Measurements from ENCODE around the gene ANKRD29. TPM values are rescaled to one million over a fixed set of nuclear protein-coding genes. Genes with fewer than 3 reads are reported as not detected.
"Not testable (repeated sequence)": the region's sequence is repeated elsewhere in the genome, so short reads cannot be mapped to it uniquely, and the experiment has no call there.

Gene ANKRD29
- total RNA-seq, 1 donor from 2014 or later, result 0.46 TPM

DNA sequence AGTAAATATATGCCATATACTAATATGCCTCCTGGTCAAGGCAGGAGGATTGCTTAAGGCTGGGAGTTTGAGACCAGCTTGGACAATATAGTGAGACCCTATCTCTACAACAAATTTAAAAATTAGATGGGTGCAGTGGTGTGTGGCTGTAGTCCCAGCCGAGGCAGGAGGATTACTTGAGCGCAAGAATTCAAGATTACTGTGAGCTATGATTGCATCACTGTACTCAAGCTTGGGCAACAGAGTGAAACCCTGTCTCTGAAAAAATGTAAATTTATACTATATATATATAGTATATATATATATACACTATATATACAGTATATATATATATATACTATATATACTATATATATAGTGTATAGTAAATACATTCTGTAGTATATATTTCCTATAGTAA lies 46.5 kb downstream of the ANKRD29 start:
- DNase-seq (ENCODE audit: low read depth, low spot score), result no peak

DNA sequence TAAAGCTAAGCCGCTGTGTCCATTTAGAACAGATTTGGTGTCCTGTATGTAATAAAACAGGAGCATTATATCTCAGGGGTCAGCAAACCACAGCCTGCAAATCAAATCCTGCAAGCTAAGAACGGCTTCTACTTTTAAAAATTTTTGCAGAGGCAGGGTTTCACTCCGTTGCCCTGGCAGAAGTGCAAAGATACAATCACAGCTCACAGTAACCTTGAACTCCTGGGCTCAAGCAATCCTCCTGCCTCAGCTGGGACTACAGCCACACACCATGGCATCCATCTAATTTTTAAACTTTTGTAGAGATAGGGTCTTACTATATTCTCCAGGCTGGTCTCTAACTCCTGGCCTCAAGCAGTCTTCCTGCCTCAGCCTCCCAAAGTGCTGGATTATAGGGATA lies 47.8 kb downstream of the ANKRD29 start:
- no peak for DNase-seq (ENCODE audit: low read depth, low spot score)

DNA sequence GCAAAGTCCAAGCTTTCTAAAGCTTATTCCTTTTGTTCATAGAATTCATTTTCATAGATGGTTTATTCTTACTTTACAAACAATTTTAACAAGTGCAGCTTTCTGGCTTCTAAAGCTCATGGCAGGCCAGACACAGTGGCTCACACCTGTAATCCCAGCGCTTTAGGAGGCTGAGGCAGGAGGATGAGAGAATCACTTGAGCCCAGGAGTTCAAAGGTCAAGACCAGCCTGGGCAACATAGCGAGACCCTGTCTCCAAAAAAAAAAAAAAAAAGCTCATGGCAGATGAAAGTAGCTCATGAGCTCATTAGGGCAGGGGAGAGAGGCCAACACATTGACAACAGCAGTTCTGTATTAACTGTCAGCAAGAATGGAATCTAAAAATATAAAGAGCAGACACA lies 48.3 kb downstream of the ANKRD29 start:
- DNase-seq (ENCODE audit: low read depth, low spot score), result no peak

DNA sequence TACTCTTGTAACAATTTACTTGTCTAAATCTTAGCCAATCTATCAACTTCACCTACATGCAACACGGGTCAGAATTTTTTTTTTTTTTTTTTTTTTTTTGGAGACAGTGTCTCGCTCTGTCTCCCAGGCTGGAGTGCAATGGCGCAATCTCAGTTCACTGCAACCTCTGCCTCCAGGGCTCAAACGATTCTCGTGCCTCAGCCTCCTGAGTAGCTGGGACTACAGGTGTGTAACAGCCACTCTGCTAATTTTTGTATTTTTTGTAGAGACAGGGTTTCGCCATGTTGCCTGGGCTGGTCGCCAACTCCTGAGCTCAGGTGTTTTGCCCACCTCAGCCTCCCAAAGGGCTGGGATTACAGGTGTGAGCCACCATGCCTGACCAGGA lies 49.6 kb downstream of the ANKRD29 start:
- DNase-seq (ENCODE audit: low read depth, low spot score), result not testable (repeated sequence)

DNA sequence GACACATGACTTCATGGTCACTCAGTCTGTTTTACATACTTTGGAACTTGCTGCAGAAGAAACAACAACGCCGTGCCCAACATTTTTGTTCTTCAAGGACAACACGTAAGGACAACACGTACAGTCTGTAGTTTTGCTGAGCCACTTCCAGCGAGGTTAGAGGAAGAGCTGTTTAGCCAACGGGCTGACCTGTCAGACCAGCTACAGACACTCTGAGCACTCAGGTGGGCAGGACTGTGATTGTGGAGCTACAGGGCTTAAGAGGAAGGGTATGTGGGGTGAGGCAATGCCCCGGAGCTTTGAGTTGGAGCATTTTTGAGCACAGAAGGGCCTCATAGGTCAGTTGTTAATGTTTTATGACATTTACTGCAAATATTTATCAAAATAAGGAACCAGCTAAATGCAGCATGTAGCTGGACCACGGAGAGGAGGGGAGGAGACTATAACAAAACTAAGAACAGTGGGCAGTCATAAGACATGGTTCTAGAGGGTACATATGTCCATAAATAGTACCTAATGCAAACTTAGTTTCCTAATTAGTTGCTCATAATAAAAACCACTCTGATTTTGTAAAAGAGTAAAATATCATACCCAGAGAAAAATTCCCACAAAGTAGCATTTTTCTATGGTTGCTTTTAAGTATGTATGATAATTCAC lies 50.1 kb downstream of the ANKRD29 start:
- DNase-seq (ENCODE audit: low read depth, low spot score), result no peak

DNA sequence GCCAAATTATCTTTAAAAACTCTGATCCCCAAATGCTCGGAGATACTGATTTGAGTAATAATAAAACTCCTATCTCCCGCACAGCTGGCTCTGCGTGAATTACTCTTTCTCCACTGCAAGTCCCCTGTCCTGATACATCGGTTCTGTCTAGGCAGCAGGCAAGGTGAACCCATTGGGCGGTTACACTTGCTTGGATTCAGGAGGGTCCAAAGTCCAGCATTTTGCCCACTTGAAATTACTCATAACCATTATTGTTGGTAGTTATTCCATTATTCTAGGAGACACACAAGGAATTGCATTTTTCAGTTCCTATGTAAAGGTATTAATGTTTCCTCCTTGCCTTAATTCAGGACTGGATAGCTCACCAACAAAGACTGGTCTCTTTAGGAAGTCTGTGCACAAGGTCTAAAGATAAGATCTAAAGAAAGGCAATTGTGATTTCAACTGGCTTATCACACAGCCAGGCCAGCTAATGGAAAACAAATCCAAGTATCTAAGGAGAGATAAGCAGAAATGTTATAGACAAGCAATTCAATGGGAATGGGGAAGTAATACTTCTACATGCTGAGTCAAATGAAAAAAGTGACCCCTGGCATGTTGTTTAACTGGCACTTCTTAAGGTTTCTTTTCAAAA lies 53.2 kb downstream of the ANKRD29 start:
- peak; percentile 66 for DNase-seq (ENCODE audit: low read depth, low spot score)

DNA sequence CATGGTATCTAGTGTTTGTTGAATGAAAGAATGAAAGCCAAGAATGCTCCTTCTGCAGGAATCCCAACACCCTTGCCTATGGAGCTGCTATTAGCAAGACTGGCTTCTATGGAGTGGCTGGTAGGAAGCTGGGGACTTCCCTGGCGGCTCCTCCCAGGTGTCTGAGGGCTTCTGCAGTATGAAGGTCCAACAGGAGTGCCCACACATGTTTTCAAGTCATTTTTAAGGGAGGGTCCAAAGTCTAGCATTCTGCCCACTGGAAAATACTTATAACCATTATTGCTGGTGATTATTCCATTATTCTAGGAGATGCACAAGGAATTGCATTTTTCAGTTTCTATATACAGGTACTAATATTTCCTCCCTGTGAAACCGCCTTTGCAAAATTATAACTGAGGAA lies 54.5 kb downstream of the ANKRD29 start:
- DNase-seq (ENCODE audit: low read depth, low spot score), result no peak

DNA sequence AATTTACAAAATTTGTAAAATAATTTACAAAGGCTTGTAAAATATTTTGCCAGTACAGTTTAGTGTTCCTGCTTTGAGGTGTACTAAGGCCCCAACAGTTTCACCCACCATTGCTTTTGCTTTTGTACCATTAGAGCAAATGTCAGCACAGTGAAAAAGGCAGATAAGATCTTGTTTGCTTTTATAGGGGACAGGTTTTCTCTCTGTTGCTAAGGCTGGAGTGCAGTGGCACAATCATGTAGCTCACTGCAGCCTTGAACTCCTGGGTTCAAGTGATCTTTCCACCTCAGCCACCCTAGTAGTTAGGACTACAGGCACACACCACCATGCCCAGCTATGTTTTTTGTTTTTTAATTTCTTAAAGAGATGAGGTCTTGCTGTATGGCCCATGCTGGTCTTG lies 56.8 kb downstream of the ANKRD29 start:
- DNase-seq (ENCODE audit: low read depth, low spot score), result no peak

DNA sequence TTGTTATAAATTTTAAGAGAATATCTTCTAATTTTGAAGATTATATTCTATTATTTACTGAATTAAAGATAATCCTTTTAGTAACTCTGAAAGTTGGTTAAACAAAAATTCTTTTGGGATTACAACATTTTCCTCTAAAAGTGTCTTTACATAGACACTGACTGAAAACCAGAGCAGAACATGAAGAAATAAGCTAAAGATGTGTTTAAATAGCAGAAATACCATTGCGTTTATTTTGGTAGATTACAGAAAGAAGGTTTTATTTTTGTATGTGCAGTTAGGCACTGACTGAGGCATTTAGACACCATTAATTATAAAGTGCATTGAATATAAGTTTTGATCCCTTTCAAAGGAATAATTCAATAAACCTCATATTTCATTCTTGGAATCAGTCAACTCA lies 62.9 kb downstream of the ANKRD29 start:
- DNase-seq (ENCODE audit: low read depth, low spot score), result no peak

DNA sequence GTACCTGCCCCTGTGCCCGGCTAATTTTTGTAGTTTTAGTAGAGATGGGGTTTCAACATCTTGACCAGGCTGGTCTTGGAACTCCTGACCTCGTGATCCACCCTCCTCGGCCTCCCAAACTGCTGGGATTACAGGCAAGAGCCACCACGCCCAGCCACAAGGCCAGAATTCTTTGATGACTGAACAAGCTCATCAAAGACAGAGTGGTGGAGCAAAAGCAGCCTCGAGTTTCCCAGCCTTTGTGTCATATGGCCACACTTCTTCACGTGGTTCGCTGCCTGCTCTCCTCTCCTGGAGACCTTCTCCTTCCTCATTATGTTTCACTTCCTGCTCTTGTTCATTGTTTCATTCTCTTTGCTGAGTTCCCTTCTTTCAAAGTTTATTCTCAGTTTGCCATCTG lies 66.5 kb downstream of the ANKRD29 start:
- no peak for DNase-seq (ENCODE audit: low read depth, low spot score)

DNA sequence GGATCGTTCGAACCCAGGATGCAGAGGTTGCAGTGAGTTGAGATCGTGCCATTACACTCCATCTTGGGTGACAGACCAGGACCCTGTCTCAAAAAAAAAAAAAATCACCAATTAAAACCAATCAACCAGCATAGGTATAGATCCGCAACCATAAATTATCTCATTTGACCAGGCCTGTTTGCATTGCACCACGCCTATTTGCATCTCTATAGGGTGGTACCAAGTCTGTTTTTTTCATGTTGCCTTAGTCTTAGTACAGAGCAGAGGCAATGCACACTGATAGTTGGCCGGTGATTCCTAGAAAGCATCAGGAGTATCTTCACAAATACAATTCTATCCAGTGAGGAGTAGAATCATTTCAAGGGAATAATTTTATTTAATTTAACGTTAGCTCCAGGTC lies 67.1 kb downstream of the ANKRD29 start:
- no peak for DNase-seq (ENCODE audit: low read depth, low spot score)

DNA sequence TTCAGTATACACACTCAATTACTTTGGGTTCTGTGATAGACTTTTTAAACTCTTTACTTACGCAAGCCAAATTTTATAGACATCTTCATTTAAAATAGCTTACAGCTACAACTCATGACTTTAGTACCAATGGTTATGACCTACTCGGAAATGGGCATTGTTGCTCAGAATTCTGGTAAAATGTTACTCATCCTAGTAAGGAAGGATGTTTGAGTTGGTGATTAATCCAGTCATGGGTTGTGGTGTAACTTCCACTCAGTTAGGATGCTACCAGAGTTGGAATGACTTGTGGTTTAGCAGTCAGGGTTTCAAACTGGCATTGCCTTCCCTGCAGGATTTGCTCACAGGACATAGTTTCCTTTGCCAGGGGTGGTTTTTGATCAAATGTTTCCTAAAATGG lies 69.0 kb downstream of the ANKRD29 start:
- DNase-seq (ENCODE audit: low read depth, low spot score), result peak; percentile 67

DNA sequence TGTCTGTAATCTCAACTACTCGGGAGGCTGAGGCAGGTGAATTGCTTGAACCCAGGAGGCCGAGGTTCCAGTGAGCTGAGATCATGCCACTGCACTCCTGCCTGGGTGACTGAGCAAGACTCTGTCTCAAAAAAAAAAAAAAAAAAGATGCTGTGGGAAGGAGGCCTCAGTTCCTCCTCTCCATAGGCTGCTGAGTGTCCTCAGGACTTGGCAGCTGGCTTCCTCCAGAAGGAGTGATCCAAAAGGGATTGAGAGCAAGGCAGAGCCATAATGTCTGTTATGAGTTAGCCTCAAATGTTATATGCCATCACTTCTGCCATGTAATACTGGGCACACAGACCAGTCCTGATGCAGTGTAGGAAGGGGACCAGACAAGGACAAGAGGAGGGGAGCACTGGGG lies 69.8 kb downstream of the ANKRD29 start:
- DNase-seq (ENCODE audit: low read depth, low spot score), result no peak

DNA sequence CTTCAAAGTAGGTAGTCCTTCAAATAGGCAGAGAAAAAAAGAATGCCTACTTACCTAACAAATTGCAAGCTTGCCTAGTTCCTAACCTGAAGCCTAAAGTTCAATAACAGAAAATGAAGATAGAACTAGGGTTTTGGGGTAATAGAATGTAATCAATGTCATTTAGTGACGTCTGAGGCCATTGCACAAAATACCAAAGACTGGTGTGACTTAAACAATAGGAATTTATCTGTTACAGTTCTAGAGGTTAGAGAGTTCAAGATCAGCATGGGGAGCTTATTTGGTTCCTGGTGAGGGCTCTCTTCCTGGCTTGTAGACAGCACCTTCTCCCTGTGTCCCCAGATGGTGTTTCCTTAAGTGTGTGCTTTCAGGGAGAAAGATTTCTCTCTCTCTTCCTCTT lies 71.7 kb downstream of the ANKRD29 start:
- DNase-seq (ENCODE audit: low read depth, low spot score), result no peak

DNA sequence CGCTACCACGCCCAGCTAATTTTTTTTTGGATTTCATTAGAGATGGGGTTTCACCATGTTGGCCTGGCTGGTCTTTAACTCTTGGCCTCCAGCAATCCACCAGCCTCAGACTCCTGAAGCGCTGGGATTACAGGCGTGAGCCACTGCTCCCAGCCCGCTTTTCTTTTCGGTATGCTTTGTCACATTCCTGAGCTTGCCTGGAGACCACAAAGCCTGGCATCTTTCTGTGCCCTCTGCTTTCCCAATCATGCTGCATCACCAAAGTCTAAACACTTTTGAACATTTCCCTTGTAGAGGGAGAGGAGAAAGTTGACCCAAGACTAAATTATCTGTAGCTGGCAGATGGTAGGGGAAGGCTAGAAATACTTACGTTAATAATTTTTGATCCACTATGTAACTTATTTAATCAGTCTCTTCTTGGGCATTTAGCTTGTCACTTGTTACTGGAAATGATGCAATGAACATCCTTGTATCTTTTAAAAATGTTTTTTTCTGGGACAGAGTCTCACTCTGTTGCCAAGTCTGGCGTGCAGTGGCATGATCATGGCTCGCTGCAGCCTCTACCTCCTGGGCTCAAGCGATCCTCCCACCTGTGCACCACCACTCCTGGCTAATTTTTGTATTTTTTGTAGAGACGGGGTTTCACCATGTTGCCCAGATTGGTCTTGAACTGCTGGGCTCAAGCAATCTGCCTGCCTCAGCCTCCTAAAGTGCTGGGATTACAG lies 73.7 kb downstream of the ANKRD29 start:
- no peak for DNase-seq (ENCODE audit: low read depth, low spot score)

DNA sequence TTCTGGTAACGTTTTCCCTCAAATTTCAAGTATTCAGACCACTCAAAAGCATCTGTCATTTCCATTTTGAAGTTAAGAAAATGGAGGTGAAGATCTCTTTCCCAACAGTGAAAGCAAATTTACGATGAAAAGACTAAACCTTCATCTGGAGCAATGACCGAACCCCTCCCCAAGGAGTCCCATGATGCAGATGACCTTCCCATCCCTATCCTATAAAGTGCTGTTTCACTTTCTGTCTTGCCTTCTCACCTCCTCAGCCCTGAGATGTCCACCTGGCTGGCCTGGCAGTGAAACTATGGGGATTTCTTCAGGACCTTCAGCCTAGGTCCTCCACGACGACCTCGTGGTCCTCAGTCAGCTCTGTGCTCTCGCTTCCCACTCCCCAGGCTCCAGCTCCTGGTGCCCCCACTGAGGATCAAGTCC lies 75.5 kb downstream of the ANKRD29 start:
- DNase-seq (ENCODE audit: low read depth, low spot score), result no peak

DNA sequence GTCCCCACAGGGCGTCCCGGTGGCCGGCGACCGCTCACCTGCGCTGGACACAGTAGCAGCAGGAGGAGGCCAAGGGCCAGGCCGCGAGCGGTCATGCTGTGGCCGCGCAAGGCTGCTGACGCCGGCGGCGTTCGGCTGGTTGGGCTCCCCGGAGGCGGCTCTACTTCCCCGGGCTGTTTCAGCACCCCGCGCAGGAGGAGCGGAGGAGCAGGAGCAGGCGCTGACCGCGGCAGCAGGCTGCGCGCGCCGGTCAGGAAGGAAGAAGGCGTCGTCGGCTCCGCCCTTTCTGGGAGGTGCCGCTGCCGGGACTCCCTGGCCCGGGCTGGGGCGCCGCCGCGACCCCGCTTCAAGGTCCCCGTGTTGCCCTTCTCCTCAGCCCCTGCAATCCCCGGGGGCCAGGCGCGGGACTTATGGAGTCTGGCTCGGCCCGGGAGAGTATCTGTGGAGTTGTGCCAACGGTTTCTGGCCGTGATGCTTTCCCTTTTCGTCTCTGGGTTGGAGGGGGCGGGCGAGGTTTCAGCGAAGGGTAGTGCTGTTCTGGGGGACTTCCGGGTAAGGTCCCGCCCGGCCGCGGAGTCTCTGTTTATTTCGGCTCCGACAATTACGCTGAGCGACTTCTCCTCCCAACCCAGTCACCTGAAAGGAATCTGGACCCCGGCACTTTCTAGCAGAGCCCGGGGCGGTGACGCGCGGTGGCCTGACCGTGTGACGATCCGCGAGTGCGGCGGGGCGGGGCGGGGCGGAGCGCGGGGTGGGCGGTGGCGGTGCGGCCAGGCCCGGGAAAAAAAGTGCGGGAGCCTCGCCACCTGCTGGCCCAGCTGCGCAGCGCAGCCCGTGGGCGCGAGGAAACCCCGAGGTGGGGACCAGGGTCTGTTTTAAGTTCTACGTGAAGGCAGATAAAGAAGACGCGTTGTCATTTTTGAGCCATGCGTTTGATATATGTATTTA lies 76.2 kb downstream of the ANKRD29 start, which contains the start of gene NPC1:
TSS of gene NPC1 (minus strand) at position 258 of the 948 bp plus-strand sequence. CDS start at position 95, 163 bp downstream.
- peak; percentile 69 for DNase-seq (ENCODE audit: low read depth, low spot score)

DNA sequence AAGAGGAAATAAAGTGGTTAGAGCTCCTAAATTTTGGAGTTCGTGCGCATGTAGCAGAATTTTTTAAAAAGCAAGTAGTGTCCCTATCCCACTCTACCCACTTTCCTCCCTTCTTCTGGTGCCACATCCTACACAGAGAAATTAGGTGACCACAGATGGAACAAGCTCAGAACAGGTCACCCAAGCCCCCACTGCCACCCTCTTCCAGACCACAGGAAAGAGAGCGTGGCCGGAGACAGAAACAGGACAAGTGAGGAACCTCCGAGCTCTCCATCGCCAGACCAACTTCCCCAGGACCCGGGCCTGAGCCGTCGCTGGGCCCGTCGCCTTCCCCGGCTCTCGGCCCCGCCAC lies 76.8 kb downstream of the ANKRD29 start:
- DNase-seq (ENCODE audit: low read depth, low spot score), result no peak

DNA sequence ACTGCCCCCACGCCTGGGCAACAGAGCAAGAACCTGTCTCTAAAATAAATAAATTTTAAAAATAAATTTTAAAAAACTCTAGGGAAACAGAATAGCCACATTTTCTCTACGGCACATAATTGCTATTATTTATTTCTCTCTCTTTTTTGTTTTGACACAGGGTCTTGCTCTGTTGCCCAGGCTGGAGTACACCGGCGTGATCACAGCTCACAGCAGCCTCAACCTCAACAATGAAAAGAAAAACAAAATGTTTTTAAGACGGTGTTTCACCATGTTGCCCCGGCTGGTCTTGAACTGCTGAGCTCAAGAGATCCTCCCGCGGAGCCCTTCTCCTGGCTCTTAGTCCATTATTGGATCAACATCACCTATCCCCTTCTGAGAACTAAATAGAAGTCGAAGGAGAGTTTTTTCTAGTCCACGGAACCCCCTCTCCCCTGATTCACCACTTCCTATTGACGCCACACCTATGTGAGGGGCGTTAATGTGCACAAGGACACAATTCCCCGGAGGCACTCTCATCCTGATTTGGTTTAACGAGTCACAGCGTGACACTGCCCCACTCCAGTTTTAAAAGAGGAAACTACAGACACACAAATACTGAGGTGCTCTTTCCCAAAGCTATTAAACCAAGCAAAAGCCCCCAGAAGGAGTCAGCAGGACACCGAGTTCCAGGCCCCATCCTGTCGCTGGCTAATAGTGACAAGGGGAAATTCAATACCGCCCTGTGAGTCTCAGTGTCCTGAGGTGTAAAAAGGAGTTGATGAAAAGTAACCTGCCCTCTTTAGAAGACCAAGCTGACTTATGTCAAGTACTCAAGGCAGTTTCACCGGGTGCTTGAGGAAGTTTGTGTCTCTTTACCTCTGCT lies 77.5 kb downstream of the ANKRD29 start:
- no peak for DNase-seq (ENCODE audit: low read depth, low spot score)

All from pulmonary artery endothelial cell (primary cell).